ENCODE measurements around the gene WWOX. TPM values are rescaled to one million over a fixed set of nuclear protein-coding genes. Genes with fewer than 3 reads are reported as not detected.
"Not testable (repeated sequence)": the region's sequence is repeated elsewhere in the genome, so short reads cannot be mapped to it uniquely, and the experiment has no call there.

The WWOX gene
- total RNA-seq, 1 donor from 2014 or later: 106 TPM

GRCh38 chr16:78690510-78690909, 591.1 kb downstream of the WWOX start:
- intact Hi-C loops (cut with DNase I): no loop called here
- Histone ChIP-seq H3K27me3 (no peaks in the 10 kb centered on the region), H3K4me3 (no peak overlapping the region), H3K4me1 (peaks cover 0 to 3% of the 10 kb centered on the region in 2 donors), H3K9me3 (no peaks in the 10 kb centered on the region), H3K36me3 (no peaks in the 10 kb centered on the region), H3K27ac (no peak overlapping the region)
- TF ChIP-seq CTCF (IDR thresholded peaks at IDR 0.05): no peak
- no peak for DNase-seq (ENCODE audit: low spot score in 2 of 2)

GRCh38 chr16:78691746-78692145, 592.3 kb downstream of the WWOX start:
- intact Hi-C loops (cut with DNase I); H3K4me3 ChIP-seq; H3K4me1 ChIP-seq; H3K9me3 ChIP-seq; H3K27ac ChIP-seq; H3K36me3 ChIP-seq; DNase-seq (ENCODE audit: low spot score in 2 of 2); H3K27me3 ChIP-seq: not testable (repeated sequence)

GRCh38 chr16:78693496-78693895, 594.0 kb downstream of the WWOX start:
- no peaks in the 10 kb centered on the region for H3K36me3 ChIP-seq
- DNase-seq (ENCODE audit: low spot score in 2 of 2): no peak

GRCh38 chr16:78694414-78694813, 595.0 kb downstream of the WWOX start:
- H3K9me3 ChIP-seq: no peaks in the 10 kb centered on the region
- no peak for DNase-seq (ENCODE audit: low spot score in 2 of 2)

More at GRCh38 chr16:78693496-78693895, 594.0 kb downstream of the WWOX start:
- intact Hi-C loops (cut with DNase I): no loop called here
- H3K4me3 ChIP-seq: no peak overlapping the region
- no peak for TF ChIP-seq CTCF (IDR thresholded peaks at IDR 0.05)
- H3K27ac ChIP-seq: no peak overlapping the region
- H3K4me1 ChIP-seq: no peaks in the 10 kb centered on the region
- no peaks in the 10 kb centered on the region for H3K27me3 ChIP-seq
- no peaks in the 10 kb centered on the region for H3K9me3 ChIP-seq

GRCh38 chr16:78695391-78695790, 595.9 kb downstream of the WWOX start:
- Histone ChIP-seq H3K9me3 (no peaks in the 10 kb centered on the region), H3K4me1 (no peaks in the 10 kb centered on the region), H3K36me3 (no peaks in the 10 kb centered on the region), H3K27me3 (no peaks in the 10 kb centered on the region), H3K4me3 (no peak overlapping the region), H3K27ac (no peak overlapping the region)
- DNase-seq (ENCODE audit: low spot score in 2 of 2): no peak
- no peak for TF ChIP-seq CTCF (IDR thresholded peaks at IDR 0.05)
- intact Hi-C loops (cut with DNase I): no loop called here

More at GRCh38 chr16:78694414-78694813, 595.0 kb downstream of the WWOX start:
- H3K27ac ChIP-seq: no peak overlapping the region
- no peak overlapping the region for H3K4me3 ChIP-seq
- intact Hi-C loops (cut with DNase I): no loop called here
- no peaks in the 10 kb centered on the region for H3K4me1 ChIP-seq
- no peak for TF ChIP-seq CTCF (IDR thresholded peaks at IDR 0.05)
- no peaks in the 10 kb centered on the region for H3K27me3 ChIP-seq
- no peaks in the 10 kb centered on the region for H3K36me3 ChIP-seq

- Histone ChIP-seq H3K4me1 (no peaks in the 10 kb centered on the region), H3K9me3 (no peaks in the 10 kb centered on the region), H3K36me3 (no peaks in the 10 kb centered on the region), H3K27me3 (no peaks in the 10 kb centered on the region), H3K4me3 (no peak overlapping the region), H3K27ac (no peak overlapping the region)
- DNase-seq (ENCODE audit: low spot score in 2 of 2): no peak
- intact Hi-C loops (cut with DNase I): no loop called here
- TF ChIP-seq CTCF (IDR thresholded peaks at IDR 0.05): no peak
Measured at GRCh38 chr16:78696797-78697196, 597.3 kb downstream of the WWOX start.
